Measurements from ENCODE around the gene FAM25G.
"Not testable (repeated sequence)": the region's sequence is repeated elsewhere in the genome, so short reads cannot be mapped to it uniquely, and the experiment has no call there.

Gene FAM25G

GRCh38 chr10:47491600-47491999 is at the start of gene FAM25G:
TSS of gene FAM25G (minus strand) at chr10:47491700. CDS start at chr10:47491674, 26 bp downstream.
- DNase-seq (ENCODE audit: low read depth): not testable (repeated sequence)

GRCh38 chr10:47536430-47536829 is 44.9 kb upstream of the FAM25G start:
- DNase-seq (ENCODE audit: low read depth): not testable (repeated sequence)

- not testable (repeated sequence) for DNase-seq (ENCODE audit: low read depth)
Measured at GRCh38 chr10:47523475-47523874, 32.0 kb upstream of the FAM25G start, which contains the start of gene AGAP9. TSS of gene AGAP9 (minus strand) at chr10:47523638. CDS start at chr10:47523526, 112 bp downstream.

DNA sequence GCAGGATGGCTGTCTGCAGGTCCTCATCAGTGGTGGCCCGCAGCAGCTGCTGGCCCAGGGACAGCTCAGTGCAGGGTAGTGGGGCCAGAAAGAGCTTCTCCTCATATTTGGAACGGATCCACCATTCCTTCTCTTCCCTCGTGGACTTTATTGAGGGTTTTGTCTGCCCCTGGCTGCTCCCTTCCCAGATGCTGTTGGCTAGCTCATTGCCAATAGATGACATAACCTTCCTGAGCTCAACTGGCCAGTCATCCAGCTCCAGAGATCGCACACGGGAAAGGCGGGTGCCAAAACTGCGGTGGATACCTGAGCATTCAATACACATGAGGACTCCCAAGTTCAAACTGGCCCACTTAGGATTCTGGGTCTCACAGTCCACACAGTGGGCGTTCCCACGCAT is 10.8 kb upstream of the FAM25G start:
- DNase-seq (ENCODE audit: low read depth): not testable (repeated sequence)

GRCh38 chr10:47494226-47494625 is 2.7 kb upstream of the FAM25G start:
- DNase-seq (ENCODE audit: low read depth): not testable (repeated sequence)

- DNase-seq (ENCODE audit: low read depth): not testable (repeated sequence)
Measured at GRCh38 chr10:47489630-47490029, 1.9 kb downstream of the FAM25G start.

GRCh38 chr10:47485943-47486342 is 5.6 kb downstream of the FAM25G start:
- not testable (repeated sequence) for DNase-seq (ENCODE audit: low read depth)

GRCh38 chr10:47484786-47485185 is 6.7 kb downstream of the FAM25G start:
- not testable (repeated sequence) for DNase-seq (ENCODE audit: low read depth)

DNA sequence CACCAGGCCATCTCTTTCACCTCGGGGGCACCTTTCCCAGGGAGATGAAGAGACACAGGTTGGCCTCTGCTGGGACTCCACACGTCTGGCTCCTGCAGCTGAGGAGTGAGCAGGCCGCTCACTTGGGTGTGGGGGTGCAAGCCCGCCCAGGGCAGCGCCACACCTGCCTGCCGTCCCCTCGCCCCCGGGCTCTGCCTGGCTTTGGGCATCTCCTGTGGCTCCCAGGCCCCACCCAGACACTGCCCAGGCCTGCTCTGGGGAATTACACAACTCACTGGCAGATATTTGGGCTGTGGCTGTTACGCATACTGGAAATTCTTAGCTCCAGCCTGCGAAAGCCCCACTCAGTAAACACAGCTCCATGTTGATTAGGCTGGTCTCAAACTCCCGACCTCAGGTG is 7.6 kb downstream of the FAM25G start, which contains the start of gene ANXA8:
Gene ANXA8, minus strand, starts transcription at position 193 of the 400 bp plus-strand sequence. Its CDS starts 182 bp downstream, at position 11.
- DNase-seq (ENCODE audit: low read depth): not testable (repeated sequence)

DNA sequence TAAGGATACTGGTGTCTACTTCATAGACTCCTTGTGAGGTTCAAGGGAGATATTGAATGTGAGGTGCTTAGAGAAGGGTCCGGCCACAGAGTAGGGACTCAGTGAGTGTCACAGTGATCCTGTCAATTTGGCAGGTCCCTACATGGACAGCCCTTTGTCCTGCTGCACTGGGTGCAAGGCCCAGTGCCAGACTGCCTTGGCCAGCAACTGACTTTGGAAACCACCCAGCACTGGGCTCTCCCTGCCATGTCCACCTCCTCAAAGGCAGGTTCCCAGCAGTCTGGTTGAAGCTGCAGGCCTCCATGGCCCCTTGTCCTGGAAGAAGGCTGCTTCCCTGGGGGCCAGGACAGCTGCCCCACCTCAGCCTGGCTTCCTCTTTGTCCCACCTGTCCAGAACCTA is 9.1 kb downstream of the FAM25G start:
- not testable (repeated sequence) for DNase-seq (ENCODE audit: low read depth)

DNA sequence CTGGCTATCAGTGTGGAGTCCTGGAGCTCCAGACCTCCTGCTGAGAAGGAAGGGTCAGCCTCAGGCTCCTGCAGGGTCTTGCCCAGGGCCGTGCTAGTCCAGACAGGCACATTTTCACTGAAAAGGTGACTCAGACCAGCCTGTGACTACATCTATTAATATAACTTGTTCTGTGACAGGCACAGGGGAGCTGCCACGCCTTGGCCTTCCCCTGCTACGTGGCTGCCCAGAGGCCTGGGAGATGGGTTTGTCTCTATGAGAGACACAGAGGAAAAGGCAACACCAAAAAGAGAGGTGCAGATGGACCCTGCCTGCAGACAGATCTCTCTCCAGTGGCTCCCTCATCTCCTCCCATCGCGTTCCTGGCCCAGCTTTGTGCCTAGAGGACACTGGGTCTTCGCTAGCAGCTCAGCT is 9.7 kb downstream of the FAM25G start:
- not testable (repeated sequence) for DNase-seq (ENCODE audit: low read depth)

GRCh38 chr10:47481182-47481766 is 10.2 kb downstream of the FAM25G start:
- DNase-seq (ENCODE audit: low read depth): not testable (repeated sequence)

DNA sequence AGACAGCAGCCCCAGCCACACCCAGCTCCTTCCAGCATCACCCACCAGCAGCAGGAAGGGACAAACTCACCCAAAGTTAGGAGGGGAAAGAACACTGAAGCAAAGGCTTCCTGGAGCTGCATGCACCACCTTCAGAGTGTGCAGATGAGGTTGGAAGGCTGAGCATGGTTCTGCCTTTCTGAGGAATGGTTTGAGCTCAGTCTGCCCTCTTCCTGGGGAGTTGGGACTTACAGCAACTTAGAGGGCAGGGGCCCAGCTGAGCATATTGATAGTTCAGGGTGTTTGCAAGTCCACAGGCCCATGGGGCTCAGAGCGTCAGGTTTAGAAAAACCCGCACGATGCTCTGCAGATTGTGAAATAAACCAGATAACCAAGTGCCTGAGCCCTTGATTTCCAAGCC is 11.4 kb downstream of the FAM25G start:
- DNase-seq (ENCODE audit: low read depth): not testable (repeated sequence)

DNA sequence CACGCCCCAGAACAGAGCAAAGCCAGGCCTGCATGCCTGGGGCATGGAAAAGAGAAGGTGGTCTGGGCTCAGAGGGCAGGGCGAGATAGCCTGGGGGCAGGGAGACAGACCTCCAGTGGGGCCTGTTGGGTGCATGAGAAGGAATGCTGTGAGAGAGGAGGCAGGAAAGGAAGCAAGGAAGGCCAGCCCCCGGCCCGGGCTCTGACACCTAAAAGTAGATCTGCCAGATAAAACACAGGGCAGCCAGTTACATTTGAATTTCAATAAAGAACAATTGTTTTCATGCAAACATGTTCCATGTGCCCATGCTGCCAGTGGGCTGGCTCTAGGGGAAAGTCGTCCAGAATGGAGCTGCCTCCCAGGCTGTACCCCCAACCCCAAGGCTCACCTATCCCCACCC is 13.4 kb downstream of the FAM25G start:
- not testable (repeated sequence) for DNase-seq (ENCODE audit: low read depth)

DNA sequence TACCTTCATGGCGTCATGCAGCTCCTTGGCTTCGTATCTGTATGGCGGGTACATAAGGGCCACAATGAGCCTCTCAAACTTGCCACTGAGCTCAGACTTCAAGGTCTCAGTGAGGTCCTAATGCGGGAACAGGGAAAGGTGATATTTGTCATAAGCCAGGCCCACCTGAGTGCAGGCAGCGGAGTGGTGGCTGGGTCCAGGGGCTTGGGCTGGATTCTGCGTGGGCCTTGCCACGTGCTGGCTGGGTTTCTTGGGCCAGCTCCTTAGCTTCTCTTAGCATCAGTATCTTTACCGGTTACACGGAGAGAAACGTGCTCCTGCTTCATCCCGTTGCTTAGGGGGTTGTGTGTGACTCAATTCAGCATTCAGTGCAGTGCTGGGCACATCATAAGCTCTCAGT is 14.4 kb downstream of the FAM25G start:
- not testable (repeated sequence) for DNase-seq (ENCODE audit: low read depth)

- not testable (repeated sequence) for DNase-seq (ENCODE audit: low read depth)
Measured at GRCh38 chr10:47475101-47475500, 16.4 kb downstream of the FAM25G start.

- not testable (repeated sequence) for DNase-seq (ENCODE audit: low read depth)
Measured at GRCh38 chr10:47473516-47473915, 18.0 kb downstream of the FAM25G start.

- not testable (repeated sequence) for DNase-seq (ENCODE audit: low read depth)
Measured at GRCh38 chr10:47472647-47473046, 18.9 kb downstream of the FAM25G start.

DNA sequence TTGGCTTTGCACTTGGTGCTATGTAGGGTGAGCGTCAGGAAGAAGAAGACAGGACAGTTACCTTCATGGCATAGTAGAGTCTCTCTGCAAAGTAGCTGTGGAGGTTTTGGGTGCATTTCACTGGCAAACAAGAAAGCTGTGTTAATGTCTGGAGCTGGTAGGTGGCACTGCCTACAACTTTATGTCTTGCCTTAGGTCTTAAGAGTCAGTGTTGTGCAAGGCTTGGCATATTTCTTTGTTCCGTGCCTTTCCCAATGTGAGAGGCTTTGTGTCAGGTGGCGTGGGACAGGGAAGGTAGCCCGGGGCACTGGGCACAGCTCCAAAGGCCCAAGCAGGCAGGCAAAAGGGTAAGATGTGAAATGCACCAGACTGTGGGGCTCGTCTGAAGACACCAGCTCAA is 19.4 kb downstream of the FAM25G start:
- not testable (repeated sequence) for DNase-seq (ENCODE audit: low read depth)

GRCh38 chr10:47468731-47469528 is 22.6 kb downstream of the FAM25G start:
- DNase-seq (ENCODE audit: low read depth): not testable (repeated sequence)

DNA sequence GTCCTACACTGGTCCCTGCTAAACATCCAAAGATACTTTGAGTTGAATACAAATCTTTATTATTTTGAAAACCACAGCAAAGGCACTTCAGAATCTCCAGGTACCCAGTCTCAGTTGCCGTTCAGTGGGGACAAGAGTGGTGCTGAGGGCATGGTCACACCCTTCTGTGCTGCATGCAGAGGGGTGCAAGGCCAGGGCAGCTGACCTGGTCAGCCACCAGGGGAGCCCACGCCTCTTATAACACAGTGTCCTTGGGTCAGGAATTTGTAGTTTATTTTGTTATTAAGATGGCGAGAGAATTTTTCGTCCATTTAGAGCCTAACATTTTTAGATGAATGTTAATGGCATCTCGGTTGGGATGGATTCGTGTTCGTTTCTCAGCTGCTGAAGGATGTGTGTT is 23.5 kb downstream of the FAM25G start:
- DNase-seq (ENCODE audit: low read depth): not testable (repeated sequence)

DNA sequence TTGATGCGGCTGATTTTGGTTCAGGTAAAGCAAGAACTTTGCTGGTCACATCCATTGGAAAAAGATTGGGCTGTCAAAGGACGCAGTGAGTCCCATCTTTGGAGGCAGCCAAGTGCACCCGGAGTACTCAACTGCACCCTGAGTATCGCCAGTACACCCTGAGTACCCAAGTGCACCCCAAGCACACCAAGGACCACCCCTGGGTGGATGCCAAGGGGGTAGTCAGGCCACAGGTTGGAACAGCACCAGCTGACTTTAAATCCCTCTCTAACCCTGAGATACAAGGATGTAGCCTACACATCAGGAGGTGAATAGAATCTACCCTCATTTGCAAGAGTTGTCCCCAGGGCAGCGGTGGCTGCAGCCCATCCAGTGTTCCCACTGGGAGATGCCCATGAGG is 24.0 kb downstream of the FAM25G start:
- DNase-seq (ENCODE audit: low read depth): not testable (repeated sequence)

Data from stimulated activated CD8-positive, alpha-beta memory T cell treated with anti-CD3 and anti-CD28 coated beads, Interleukin-12 subunit alpha, Interleukin-12 subunit beta, amount 100 ng/mL, for 1 hour (primary cell).